Inferior parietal cortex (tissue), 1 donor: Measurements from ENCODE around the gene ABCD3.
A peak's percentile ranks its signal among the peaks of the same experiment; 100 is the strongest.
"Not testable (repeated sequence)": the region's sequence is repeated elsewhere in the genome, so short reads cannot be mapped to it uniquely, and the experiment has no call there.

Source experiments
- DNase-seq: peaks from one replicate; pipeline ENCODE4 v3.0.0-alpha.2; 2016; ENCODE audit errors: extremely low spot score

The ABCD3 gene

GRCh38 chr1:94413311-94413710, 4.9 kb upstream of the ABCD3 start:
- no peak for DNase-seq

- DNase-seq = peak; percentile 86
Observed at GRCh38 chr1:94416901-94417727, 1.1 kb upstream of the ABCD3 start.

GRCh38 chr1:94417728-94417977, 536 bp upstream of the ABCD3 start:
- DNase-seq = peak; percentile 79

GRCh38 chr1:94418664-94419655, 771 bp downstream of the ABCD3 start:
- peak; percentile 28 for DNase-seq

GRCh38 chr1:94422115-94422820, 4.1 kb downstream of the ABCD3 start:
- no peak for DNase-seq

GRCh38 chr1:94425821-94426484, 7.8 kb downstream of the ABCD3 start:
- DNase-seq = no peak

GRCh38 chr1:94426485-94426870, 8.3 kb downstream of the ABCD3 start:
- DNase-seq = not testable (repeated sequence)

GRCh38 chr1:94428441-94428840, 10.3 kb downstream of the ABCD3 start:
- no peak for DNase-seq

- not testable (repeated sequence) for DNase-seq
Observed at GRCh38 chr1:94428927-94429528, 10.8 kb downstream of the ABCD3 start.

GRCh38 chr1:94430066-94430465, 11.9 kb downstream of the ABCD3 start:
- not testable (repeated sequence) for DNase-seq

GRCh38 chr1:94433866-94434265, 15.7 kb downstream of the ABCD3 start:
- DNase-seq = no peak

GRCh38 chr1:94434365-94435045, 16.3 kb downstream of the ABCD3 start:
- DNase-seq = no peak

- DNase-seq = no peak
Observed at GRCh38 chr1:94438692-94439276, 20.6 kb downstream of the ABCD3 start.

- no peak for DNase-seq
Observed at GRCh38 chr1:94440088-94440487, 21.9 kb downstream of the ABCD3 start.

- not testable (repeated sequence) for DNase-seq
Observed at GRCh38 chr1:94443067-94443466, 24.9 kb downstream of the ABCD3 start.

- not testable (repeated sequence) for DNase-seq
Observed at GRCh38 chr1:94444819-94445218, 26.6 kb downstream of the ABCD3 start.

- DNase-seq = not testable (repeated sequence)
Observed at GRCh38 chr1:94445733-94446132, 27.5 kb downstream of the ABCD3 start.

- DNase-seq = not testable (repeated sequence)
Observed at GRCh38 chr1:94446177-94446576, 28.0 kb downstream of the ABCD3 start.

GRCh38 chr1:94448741-94449140, 30.6 kb downstream of the ABCD3 start:
- DNase-seq = not testable (repeated sequence)

GRCh38 chr1:94456736-94457135, 38.5 kb downstream of the ABCD3 start:
- DNase-seq = no peak
